K562 (cell line): Measurements from ENCODE around the gene YOD1. TPM values are rescaled to one million over a fixed set of nuclear protein-coding genes. Genes with fewer than 3 reads are reported as not detected.

Experiments used
- ATAC-seq: fragments of 200-7000 bp; cut with Tn5 transposase; 3 replicates; pipeline ENCODE4 v1.9.1; 2020; ENCODE audit warnings: moderate library complexity
- BruUV-seq: library from RNA; stranded (reverse); fragments of 400-500 nt; replicated peaks from 2 replicates; lab custom pipeline; 2021; lab: Mats Ljungman, UMichigan
- CTCF ChIA-PET: fragments of 300-600 bp; formaldehyde crosslinking; extraction: SDS; loops from one replicate; lab custom pipeline; 2021; ENCODE audit warnings: low intra/inter-chr PET ratio; lab: Yijun Ruan, JAX
- POLR2A ChIA-PET: fragments of 300-600, 350-650 bp; sonication (Branson Sonifier 250); formaldehyde crosslinking; extraction: SDS; loops from one replicate; lab custom pipeline; 2021; ENCODE audit warnings: antibody characterized with exemption, inconsistent platforms; lab: Yijun Ruan, JAX
- DNase-seq, 4 experiments: peaks; one replicate each; pipeline versions ENCODE4 v3.0.0 to v3.0.0-alpha.2; 2011 to 2018; ENCODE audit warnings: low spot score in 3 of 4, mixed read lengths in 3 of 4; ENCODE audit errors: extremely low read depth in 1 of 4
- FAIRE-seq: peaks from 2 replicates; lab custom pipeline; 2011; peaks lifted over from hg19 to GRCh38; lab: Jason Lieb, UNC
- H2AFZ ChIP-seq: 2 replicates; pipeline ENCODE4 v1.6.0; 2011; ENCODE audit warnings: low read depth, low read length, control low read depth, inconsistent platforms
- H3K27ac ChIP-seq: fragments of 200-600 bp; 3 replicates; pipeline ENCODE4 v1.8.0; 2011; ENCODE audit warnings: low read depth, mild to moderate bottlenecking, control low read depth, inconsistent platforms, low read length, moderate library complexity, mixed read lengths; ENCODE audit errors: extremely low read depth
- H3K27me3 ChIP-seq, 2 experiments: fragments of 300-600 bp in 1 of 2; 2 replicates in 1 of 2; 3 replicates in 1 of 2; pipeline versions ENCODE4 v1.6.0 to v1.8.0; 2011; ENCODE audit warnings: inconsistent platforms in 2 of 2, low read length in 2 of 2, mild to moderate bottlenecking in 1 of 2, mixed read lengths in 1 of 2, moderate library complexity in 1 of 2; ENCODE audit not compliant: control insufficient read depth in 2 of 2, insufficient read depth in 2 of 2
- H3K36me3 ChIP-seq: fragments of 300-600 bp; 3 replicates; pipeline ENCODE4 v1.8.0; 2011; ENCODE audit warnings: mild to moderate bottlenecking, low read length, inconsistent platforms; ENCODE audit not compliant: control insufficient read depth, insufficient read depth
- H3K4me1 ChIP-seq, 2 experiments: fragments of 200-600 bp in 1 of 2; replicated peaks in 1 of 2; 2 replicates in 1 of 2; 3 replicates in 1 of 2; pipeline versions ENCODE4 v1.5.1 to v1.8.0; 2011; ENCODE audit warnings: inconsistent platforms in 2 of 2, low read length in 2 of 2, mild to moderate bottlenecking in 1 of 2, mixed read lengths in 1 of 2, moderate library complexity in 1 of 2; ENCODE audit not compliant: control insufficient read depth in 2 of 2, insufficient read depth in 2 of 2
- H3K4me2 ChIP-seq: 2 replicates; pipeline ENCODE4 v1.6.1; 2011; ENCODE audit warnings: low read length, control low read depth, inconsistent platforms, mixed read lengths; ENCODE audit not compliant: insufficient read depth
- H3K4me3 ChIP-seq: fragments of 200-600 bp; sonication (generic), shearing (Covaris generic); 2 replicates; pipeline ENCODE4 v1.5.1; 2016; ENCODE audit warnings: control low read depth, inconsistent platforms
- H3K79me2 ChIP-seq: fragments of 200-600 bp; 3 replicates; pipeline ENCODE4 v1.8.0; 2011; ENCODE audit warnings: low read length, inconsistent platforms; ENCODE audit not compliant: control insufficient read depth, insufficient read depth
- H3K9ac ChIP-seq, 2 experiments: 2 replicates each; pipeline versions ENCODE4 v1.6.0 to v1.6.1; 2011; ENCODE audit warnings: low read depth in 2 of 2, low read length in 2 of 2, control low read depth in 1 of 2, inconsistent platforms in 1 of 2, mild to moderate bottlenecking in 1 of 2, mixed read lengths in 1 of 2; ENCODE audit not compliant: insufficient read depth in 1 of 2
- H3K9me1 ChIP-seq: one replicate; pipeline ENCODE4 v1.6.0; 2011; ENCODE audit warnings: inconsistent platforms, mild to moderate bottlenecking, low read length, moderate library complexity; ENCODE audit not compliant: control insufficient read depth, insufficient read depth
- H3K9me3 ChIP-seq: replicated peaks from 2 replicates; pipeline ENCODE4 v1.5.1; 2011; ENCODE audit warnings: low read depth, low read length, inconsistent platforms; ENCODE audit not compliant: control insufficient read depth, insufficient read depth
- H4K20me1 ChIP-seq: replicated peaks from 2 replicates; pipeline ENCODE4 v1.6.1; 2011; ENCODE audit warnings: low read length, inconsistent platforms, mixed read lengths; ENCODE audit not compliant: control insufficient read depth, insufficient read depth
- NEUROD1 ChIP-seq: fragments of 150-350 bp; IDR thresholded peaks from 2 replicates; pipeline ENCODE4 v1.6.1; 2014; ENCODE audit warnings: borderline replicate concordance, low read length, low read depth; ENCODE audit not compliant: partially characterized antibody
- RB1 ChIP-seq: fragments of 450-650 bp; IDR thresholded peaks from 2 replicates; pipeline ENCODE4 v1.6.1; 2017; ENCODE audit warnings: low read depth, mild to moderate bottlenecking
- SAP30 ChIP-seq: fragments of 200-600 bp; sonication (generic); IDR thresholded peaks from 2 replicates; pipeline ENCODE4 v1.6.1; 2012; ENCODE audit warnings: borderline replicate concordance, low read depth, mild to moderate bottlenecking, moderate library complexity, low read length, control low read depth, inconsistent platforms; ENCODE audit not compliant: insufficient read depth, poor library complexity, severe bottlenecking
- SMARCE1 ChIP-seq: fragments of 450-650 bp; IDR thresholded peaks from 2 replicates; pipeline ENCODE4 v1.7.1; 2016; ENCODE audit warnings: mild to moderate bottlenecking
- ZC3H4 ChIP-seq: sonication (generic); formaldehyde crosslinking; IDR thresholded peaks from 2 replicates; pipeline ENCODE4 v1.9.0; 2021; ENCODE audit warnings: missing genetic modification reagents, borderline replicate concordance
- WGBS: fragments of 100-300 bp; shearing (Covaris generic); methylation state at CpG from one replicate; pipeline ENCODE4 v1.1.6; 2016; ENCODE audit warnings: low coverage, mixed read lengths; ENCODE audit not compliant: insufficient coverage; ENCODE audit errors: missing lambda C conversion rate; 5-methylcytosine and 5-hydroxymethylcytosine counted together
- in situ Hi-C: fragments of 300-500 bp; cut with MboI; formaldehyde crosslinking; loops from 4 replicates; pipeline ENCODE4 v1.15.0; 2018; ENCODE audit warnings: inconsistent platforms, mixed read lengths
- intact Hi-C: fragments of 100-400 bp; cut with micrococcal nuclease; formaldehyde crosslinking; loops from 2 replicates; pipeline ENCODE4 v1.14.2; 2022
- polyA plus RNA-seq, 8 experiments: library from polyadenylated mRNA; depleted of rRNA in 4 of 8; stranded (reverse) in 5 of 8; unstranded in 3 of 8; fragments of >200 nt; fragmentation: Nextera tagmentation in 2 of 8; fragmentation: Illumina TruSeq in 1 of 8; extraction: Ambion mirVana in 2 of 8; extraction: Trizol in 1 of 8; gene quantifications; 2 replicates each; pipeline versions ENCODE4 v1.2.1 to v1.2.3, GENCODE V29; 2011 to 2014; ENCODE audit warnings: inconsistent platforms in 1 of 8, missing spikeins in 1 of 8
- total RNA-seq, 7 experiments: library from RNA; depleted of rRNA in 6 of 7; stranded (reverse); fragments of >200 nt in 6 of 7; fragmentation: Illumina TruSeq in 2 of 7; extraction: Trizol in 2 of 7; gene quantifications; 2 replicates each; pipeline versions ENCODE4 v1.2.1 to v1.2.3, GENCODE V29; 2011 to 2021; ENCODE audit warnings: low replicate concordance in 1 of 7
- TF ChIP-seq, protein P1 (sequence below): fragments of 250-450 bp; sonication (Bioruptor Pico); IDR thresholded peaks from 2 replicates; pipeline ENCODE4 v1.4.0; 2020
- TF ChIP-seq, protein P2 (sequence below): sonication (generic); formaldehyde crosslinking; IDR thresholded peaks from 2 replicates; pipeline ENCODE4 v1.8.0; 2022; ENCODE audit warnings: missing genetic modification reagents, mild to moderate bottlenecking, moderate library complexity, borderline replicate concordance
- TF ChIP-seq, protein P3 (sequence below): fragments of 450-650 bp; formaldehyde crosslinking; IDR thresholded peaks from 2 replicates; pipeline ENCODE4 v1.4.0; 2020; ENCODE audit warnings: mild to moderate bottlenecking, mixed read lengths
- TF ChIP-seq, protein P4 (sequence below): sonication (generic); formaldehyde crosslinking; IDR thresholded peaks from 2 replicates; pipeline ENCODE4 v1.8.0; 2022; ENCODE audit warnings: missing genetic modification reagents, mild to moderate bottlenecking, borderline replicate concordance

YOD1 gene
- total and polyA plus RNA-seq, 9 of the 15 experiments (the other 6 are each of a cell fraction or from before 2014, with no cell fraction given), result 18.2 to 78.1 (median 46.9) TPM

DNA sequence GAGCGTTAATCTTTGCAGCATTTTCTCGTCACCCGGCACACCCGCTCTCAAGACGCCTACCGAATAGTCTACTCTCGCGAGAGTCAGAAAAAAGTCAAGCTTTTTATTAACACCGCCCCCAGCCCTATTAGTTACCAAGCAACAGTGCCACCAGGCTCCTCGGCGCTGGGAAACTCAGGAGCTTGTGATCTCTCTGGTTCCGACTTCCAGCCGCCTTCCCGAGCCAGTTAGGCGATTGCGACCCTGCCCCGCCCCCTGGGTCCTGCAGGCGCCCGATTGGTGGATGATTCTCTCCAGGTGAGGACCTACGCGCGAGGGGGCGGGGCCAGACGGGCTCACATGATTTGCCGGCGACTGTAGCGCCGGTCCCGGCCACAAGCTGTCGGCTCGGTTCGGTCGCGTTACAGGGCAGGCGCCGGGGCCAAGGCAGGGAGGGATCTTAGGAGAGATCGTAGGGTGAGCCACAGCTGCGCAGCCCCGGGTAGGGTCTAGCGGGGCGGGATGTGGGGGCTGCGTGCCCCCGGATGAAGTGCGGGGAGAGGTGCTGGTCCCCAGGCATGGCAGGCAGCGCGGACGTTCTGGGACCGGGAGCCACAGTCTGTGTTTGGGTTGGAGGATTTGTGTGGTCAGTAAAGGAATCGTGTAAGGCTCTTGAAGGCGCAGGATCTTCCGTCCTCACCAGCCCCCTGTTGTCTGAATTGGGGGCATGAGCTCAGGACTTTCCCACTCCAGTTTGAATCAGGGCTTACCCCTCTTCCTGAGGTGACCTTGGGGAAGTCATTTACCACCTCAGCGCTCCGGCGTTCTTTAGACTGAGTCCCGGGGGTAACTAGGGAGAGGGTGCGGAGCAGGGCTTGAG is 2.1 kb upstream of the YOD1 start, which contains the start of gene PFKFB2:
PFKFB2 (plus strand) TSS at position 365 of the 859 bp plus-strand sequence. CDS start 1,443 bp downstream, outside the sequence.
- peak within 1 kb of the TSS; percentile 98 for H2AFZ ChIP-seq
- no peaks in the 10 kb centered on the region for H3K9me3 ChIP-seq
- FAIRE-seq (peak; percentile 83), ATAC-seq (peak; percentile 85), DNase-seq (peak; percentile 98 to 100 (median 98))
- peaks cover 48% of the 10 kb centered on the region for H3K79me2 ChIP-seq
- H3K27me3 ChIP-seq, result no peaks in the 10 kb centered on the region
- intact Hi-C loops (loop anchor here (10.0 kb wide), 1 partner anchor 592 kb away; the partner anchor contains the start of gene CR1L), in situ Hi-C loops (no loop called here)
- CTCF ChIA-PET, result interaction anchor here (1.1 kb wide), 1 partner anchor 48 kb away, joined by 5 read pairs; no protein-coding TSS in a partner anchor
- peak within 1 kb of the TSS; percentile 99 for H3K4me2 ChIP-seq
- peaks cover 19% of the 10 kb centered on the region for H3K36me3 ChIP-seq
- peaks cover 14 to 47% of the 10 kb centered on the region in 2 experiments for H3K4me1 ChIP-seq
- H4K20me1 ChIP-seq, result peaks cover 14% of the 10 kb centered on the region; the same call in 1 of the 2 replicates
- BruUV-seq, result TSS peak; percentile 67
- POLR2A ChIA-PET, result interaction anchor here (0.6 to 1.6 kb wide), 20 partner anchors 9 to 597 kb away, joined by 3 to 9 read pairs (median 4); partner anchors contain the start of genes C1orf116 and CD55
- peak within 1 kb of the TSS; percentile 96 to 98 for H3K9ac ChIP-seq
- H3K27ac ChIP-seq, result peak within 1 kb of the TSS; percentile 94
- H3K4me3 ChIP-seq, result peak within 1 kb of the TSS; percentile 92
- WGBS, result 4% methylated on average over 56 of the region's 56 CpGs
- H3K9me1 ChIP-seq, result no peaks in the 10 kb centered on the region
- TF ChIP-seq RB1 (0 out of 2 replicates have a peak, but pooled peaks have one; percentile 10), NEUROD1 (peak; percentile 68), SAP30 (no peak), SMARCE1 (0 out of 2 replicates have a peak, but pooled peaks have one; percentile 55), ZC3H4 (CRISPR knock-in tag) (peak; percentile 87; the same call in 1 of the 2 replicates)
- TF ChIP-seq, protein P1, sequence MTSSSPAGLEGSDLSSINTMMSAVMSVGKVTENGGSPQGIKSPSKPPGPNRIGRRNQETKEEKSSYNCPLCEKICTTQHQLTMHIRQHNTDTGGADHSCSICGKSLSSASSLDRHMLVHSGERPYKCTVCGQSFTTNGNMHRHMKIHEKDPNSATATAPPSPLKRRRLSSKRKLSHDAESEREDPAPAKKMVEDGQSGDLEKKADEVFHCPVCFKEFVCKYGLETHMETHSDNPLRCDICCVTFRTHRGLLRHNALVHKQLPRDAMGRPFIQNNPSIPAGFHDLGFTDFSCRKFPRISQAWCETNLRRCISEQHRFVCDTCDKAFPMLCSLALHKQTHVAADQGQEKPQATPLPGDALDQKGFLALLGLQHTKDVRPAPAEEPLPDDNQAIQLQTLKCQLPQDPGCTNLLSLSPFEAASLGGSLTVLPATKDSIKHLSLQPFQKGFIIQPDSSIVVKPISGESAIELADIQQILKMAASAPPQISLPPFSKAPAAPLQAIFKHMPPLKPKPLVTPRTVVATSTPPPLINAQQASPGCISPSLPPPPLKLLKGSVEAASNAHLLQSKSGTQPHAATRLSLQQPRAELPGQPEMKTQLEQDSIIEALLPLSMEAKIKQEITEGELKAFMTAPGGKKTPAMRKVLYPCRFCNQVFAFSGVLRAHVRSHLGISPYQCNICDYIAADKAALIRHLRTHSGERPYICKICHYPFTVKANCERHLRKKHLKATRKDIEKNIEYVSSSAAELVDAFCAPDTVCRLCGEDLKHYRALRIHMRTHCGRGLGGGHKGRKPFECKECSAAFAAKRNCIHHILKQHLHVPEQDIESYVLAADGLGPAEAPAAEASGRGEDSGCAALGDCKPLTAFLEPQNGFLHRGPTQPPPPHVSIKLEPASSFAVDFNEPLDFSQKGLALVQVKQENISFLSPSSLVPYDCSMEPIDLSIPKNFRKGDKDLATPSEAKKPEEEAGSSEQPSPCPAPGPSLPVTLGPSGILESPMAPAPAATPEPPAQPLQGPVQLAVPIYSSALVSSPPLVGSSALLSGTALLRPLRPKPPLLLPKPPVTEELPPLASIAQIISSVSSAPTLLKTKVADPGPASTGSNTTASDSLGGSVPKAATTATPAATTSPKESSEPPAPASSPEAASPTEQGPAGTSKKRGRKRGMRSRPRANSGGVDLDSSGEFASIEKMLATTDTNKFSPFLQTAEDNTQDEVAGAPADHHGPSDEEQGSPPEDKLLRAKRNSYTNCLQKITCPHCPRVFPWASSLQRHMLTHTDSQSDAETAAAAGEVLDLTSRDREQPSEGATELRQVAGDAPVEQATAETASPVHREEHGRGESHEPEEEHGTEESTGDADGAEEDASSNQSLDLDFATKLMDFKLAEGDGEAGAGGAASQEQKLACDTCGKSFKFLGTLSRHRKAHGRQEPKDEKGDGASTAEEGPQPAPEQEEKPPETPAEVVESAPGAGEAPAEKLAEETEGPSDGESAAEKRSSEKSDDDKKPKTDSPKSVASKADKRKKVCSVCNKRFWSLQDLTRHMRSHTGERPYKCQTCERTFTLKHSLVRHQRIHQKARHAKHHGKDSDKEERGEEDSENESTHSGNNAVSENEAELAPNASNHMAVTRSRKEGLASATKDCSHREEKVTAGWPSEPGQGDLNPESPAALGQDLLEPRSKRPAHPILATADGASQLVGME, result peak; percentile 82
- TF ChIP-seq, protein P2, sequence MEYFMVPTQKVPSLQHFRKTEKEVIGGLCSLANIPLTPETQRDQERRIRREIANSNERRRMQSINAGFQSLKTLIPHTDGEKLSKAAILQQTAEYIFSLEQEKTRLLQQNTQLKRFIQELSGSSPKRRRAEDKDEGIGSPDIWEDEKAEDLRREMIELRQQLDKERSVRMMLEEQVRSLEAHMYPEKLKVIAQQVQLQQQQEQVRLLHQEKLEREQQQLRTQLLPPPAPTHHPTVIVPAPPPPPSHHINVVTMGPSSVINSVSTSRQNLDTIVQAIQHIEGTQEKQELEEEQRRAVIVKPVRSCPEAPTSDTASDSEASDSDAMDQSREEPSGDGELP, result peak; percentile 98
- TF ChIP-seq, protein P3, sequence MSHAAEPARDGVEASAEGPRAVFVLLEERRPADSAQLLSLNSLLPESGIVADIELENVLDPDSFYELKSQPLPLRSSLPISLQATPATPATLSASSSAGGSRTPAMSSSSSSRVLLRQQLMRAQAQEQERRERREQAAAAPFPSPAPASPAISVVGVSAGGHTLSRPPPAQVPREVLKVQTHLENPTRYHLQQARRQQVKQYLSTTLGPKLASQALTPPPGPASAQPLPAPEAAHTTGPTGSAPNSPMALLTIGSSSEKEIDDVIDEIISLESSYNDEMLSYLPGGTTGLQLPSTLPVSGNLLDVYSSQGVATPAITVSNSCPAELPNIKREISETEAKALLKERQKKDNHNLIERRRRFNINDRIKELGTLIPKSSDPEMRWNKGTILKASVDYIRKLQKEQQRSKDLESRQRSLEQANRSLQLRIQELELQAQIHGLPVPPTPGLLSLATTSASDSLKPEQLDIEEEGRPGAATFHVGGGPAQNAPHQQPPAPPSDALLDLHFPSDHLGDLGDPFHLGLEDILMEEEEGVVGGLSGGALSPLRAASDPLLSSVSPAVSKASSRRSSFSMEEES (CRISPR knock-in tag), result peak; percentile 44
- TF ChIP-seq, protein P4, sequence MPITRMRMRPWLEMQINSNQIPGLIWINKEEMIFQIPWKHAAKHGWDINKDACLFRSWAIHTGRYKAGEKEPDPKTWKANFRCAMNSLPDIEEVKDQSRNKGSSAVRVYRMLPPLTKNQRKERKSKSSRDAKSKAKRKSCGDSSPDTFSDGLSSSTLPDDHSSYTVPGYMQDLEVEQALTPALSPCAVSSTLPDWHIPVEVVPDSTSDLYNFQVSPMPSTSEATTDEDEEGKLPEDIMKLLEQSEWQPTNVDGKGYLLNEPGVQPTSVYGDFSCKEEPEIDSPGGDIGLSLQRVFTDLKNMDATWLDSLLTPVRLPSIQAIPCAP (CRISPR knock-in tag), result no peak
